NT2/D1 (cell line): Measurements from ENCODE around the gene ZDHHC9.
"Not testable (repeated sequence)": the region's sequence is repeated elsewhere in the genome, so short reads cannot be mapped to it uniquely, and the experiment has no call there.

Experiments used
- DNase-seq: peaks from one replicate; pipeline ENCODE4 v3.0.0-alpha.2; 2011; ENCODE audit warnings: low read depth, low spot score
- H3K27me3 ChIP-seq: 2 replicates; pipeline ENCODE4 v1.6.0; 2011; ENCODE audit warnings: mild to moderate bottlenecking; ENCODE audit not compliant: insufficient read length, insufficient read depth
- H3K36me3 ChIP-seq: 2 replicates; pipeline ENCODE4 v1.6.1; 2011; ENCODE audit warnings: mild to moderate bottlenecking, low read length, mixed read lengths; ENCODE audit not compliant: insufficient read depth, insufficient read length
- H3K4me1 ChIP-seq: 2 replicates; pipeline ENCODE4 v1.5.1; 2011; ENCODE audit not compliant: insufficient read depth, insufficient read length
- H3K4me3 ChIP-seq: 2 replicates; pipeline ENCODE4 v1.5.1; 2011; ENCODE audit warnings: low read depth; ENCODE audit not compliant: insufficient read length
- H3K9ac ChIP-seq: 2 replicates; pipeline ENCODE4 v1.6.0; 2011; ENCODE audit warnings: low read depth; ENCODE audit not compliant: insufficient read length
- H3K9me3 ChIP-seq: 2 replicates; pipeline ENCODE4 v1.5.1; 2011; ENCODE audit warnings: mild to moderate bottlenecking, low read length; ENCODE audit not compliant: insufficient read depth
- SUZ12 ChIP-seq: IDR thresholded peaks from 2 replicates; pipeline ENCODE4 v1.6.1; 2011; ENCODE audit not compliant: insufficient read length, insufficient read depth; ENCODE audit errors: extremely low read depth
- YY1 ChIP-seq: IDR thresholded peaks from 2 replicates; pipeline ENCODE4 v1.6.1; 2011; ENCODE audit not compliant: insufficient read length, insufficient read depth
- ZNF274 ChIP-seq: IDR thresholded peaks from 2 replicates; pipeline ENCODE4 v1.6.1; 2011; ENCODE audit warnings: mild to moderate bottlenecking, low read depth, low read length

ZDHHC9 gene

DNA sequence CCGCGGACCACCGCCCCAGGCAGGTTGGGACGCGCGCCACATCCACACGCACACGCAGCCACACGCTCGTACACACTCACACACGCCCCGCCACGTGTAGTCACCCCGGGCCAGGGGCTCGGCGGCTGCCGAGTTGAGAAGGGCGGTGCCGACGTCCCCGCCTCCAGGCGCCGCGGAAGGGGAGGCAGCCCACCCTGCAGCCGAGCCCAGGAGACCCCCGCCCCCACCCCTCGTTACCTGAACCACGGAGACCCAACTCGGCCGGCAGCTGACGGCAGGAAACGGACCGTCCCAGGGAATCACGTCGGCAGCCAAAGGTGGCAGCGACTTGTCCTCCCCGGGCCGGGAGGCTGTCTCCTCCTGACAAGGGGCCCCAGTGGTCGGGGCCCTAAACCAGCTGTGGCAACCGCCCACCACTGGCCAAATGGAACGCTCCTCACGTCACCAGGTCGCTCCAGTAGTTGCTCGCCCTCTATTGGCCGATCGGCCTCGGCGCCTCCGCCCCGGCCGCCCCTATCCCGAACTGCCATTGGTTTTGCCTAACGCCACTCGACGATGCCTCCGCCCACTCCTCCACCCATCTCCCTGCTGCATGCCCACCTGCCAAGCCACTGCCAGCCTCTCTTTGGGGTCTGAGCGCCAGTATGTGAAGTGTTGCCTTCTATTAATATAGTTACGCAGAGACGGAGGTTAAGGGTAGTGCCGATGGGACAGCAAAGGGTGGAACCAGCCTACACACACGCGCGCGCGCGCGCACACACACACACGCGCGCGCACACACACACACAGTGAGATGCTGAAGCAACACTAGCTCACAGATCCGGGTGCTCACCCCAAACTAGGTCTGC lies at the start of gene ZDHHC9:
Gene ZDHHC9, minus strand, starts transcription at position 428 of the 848 bp plus-strand sequence. CDS start 1,941 bp downstream, outside the sequence.
- peak; percentile 60 for DNase-seq
- H3K36me3 ChIP-seq = peaks cover 11% of the 10 kb centered on the region
- no peak for TF ChIP-seq SUZ12
- no peak for TF ChIP-seq YY1
- no peak for TF ChIP-seq ZNF274
- H3K4me1 ChIP-seq = no peaks in the 10 kb centered on the region
- peak within 1 kb of the TSS; percentile 54 for H3K4me3 ChIP-seq
- H3K9ac ChIP-seq = peak within 1 kb of the TSS; percentile 76
- no peaks in the 10 kb centered on the region for H3K27me3 ChIP-seq
- no peaks in the 10 kb centered on the region for H3K9me3 ChIP-seq

DNA sequence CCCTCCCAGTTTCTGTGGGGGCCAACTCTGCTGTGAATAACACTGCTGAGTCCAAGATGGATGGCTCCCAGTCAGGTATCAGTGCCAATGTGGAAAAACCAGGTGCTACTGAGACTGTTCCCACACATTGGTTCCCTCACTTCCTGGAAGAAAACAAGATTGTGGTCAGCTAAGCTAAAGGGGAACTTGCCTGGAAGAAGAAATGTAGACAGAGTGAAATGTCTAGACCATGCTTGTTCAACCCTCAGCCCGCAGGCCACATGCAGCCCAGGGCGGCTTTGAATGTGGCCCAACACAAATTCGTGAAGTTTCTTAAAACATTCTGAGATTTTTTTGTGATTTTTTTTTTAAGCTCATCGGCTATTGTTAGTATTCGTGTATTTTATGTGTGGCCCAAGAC lies 33.7 kb upstream of the ZDHHC9 start:
- Histone ChIP-seq H3K4me1 (no peaks in the 10 kb centered on the region), H3K9me3 (no peaks in the 10 kb centered on the region), H3K9ac (no peak overlapping the region), H3K27me3 (no peaks in the 10 kb centered on the region), H3K36me3 (no peaks in the 10 kb centered on the region), H3K4me3 (no peak overlapping the region)
- TF ChIP-seq ZNF274 (no peak), YY1 (no peak)
- DNase-seq = no peak

DNA sequence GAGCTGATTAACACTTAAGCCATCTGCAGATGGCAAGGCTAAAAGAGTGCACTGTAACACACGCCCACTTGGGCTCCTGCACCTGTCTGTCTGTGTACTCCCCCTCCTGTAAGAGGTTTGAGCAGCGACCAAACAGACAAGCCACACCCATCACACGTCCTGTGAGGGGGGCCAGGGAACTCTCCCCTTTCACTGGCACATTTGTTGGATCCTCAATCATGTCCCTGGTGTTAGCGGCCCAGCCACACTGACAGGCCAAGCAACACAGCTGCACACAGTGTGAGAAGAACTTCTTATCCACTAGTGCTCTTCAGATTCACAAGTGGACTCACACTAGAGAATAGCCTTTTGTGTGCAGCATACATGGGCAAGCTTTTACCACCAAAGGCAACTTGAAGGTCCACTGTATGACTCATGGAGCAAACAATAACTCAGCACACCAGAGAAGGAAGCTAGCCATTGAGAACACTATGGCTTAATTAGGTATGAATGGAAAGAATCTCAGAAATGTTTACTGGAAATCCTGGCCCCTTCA lies 33.2 kb upstream of the ZDHHC9 start:
- Histone ChIP-seq H3K4me1 (no peaks in the 10 kb centered on the region), H3K9me3 (no peaks in the 10 kb centered on the region), H3K4me3 (no peak overlapping the region), H3K36me3 (no peaks in the 10 kb centered on the region), H3K9ac (no peak overlapping the region), H3K27me3 (no peaks in the 10 kb centered on the region)
- no peak for DNase-seq
- TF ChIP-seq YY1 = no peak
- no peak for TF ChIP-seq ZNF274
- TF ChIP-seq SUZ12 = no peak

DNA sequence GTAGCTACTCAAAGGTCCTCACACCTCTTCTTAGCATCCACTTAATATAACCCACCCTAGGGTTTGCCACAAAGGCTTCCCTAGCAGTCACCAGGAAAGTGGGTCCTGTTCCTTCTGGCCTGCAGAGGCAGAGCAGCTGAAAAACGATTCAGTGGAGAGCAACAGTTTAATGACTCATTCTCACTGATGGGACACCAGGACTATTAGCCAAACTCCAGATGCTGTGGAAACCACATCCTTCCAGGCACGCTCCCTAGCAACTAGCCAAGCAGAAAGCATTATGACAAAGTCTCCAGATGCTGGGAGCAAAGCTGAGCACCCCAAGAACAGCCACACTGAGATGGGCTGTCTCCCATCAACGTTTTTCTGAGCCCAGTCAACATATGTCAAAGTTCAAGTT lies 32.0 kb upstream of the ZDHHC9 start:
- no peak for DNase-seq
- Histone ChIP-seq H3K27me3 (no peaks in the 10 kb centered on the region), H3K9ac (no peak overlapping the region), H3K36me3 (no peaks in the 10 kb centered on the region), H3K9me3 (no peaks in the 10 kb centered on the region), H3K4me1 (no peaks in the 10 kb centered on the region), H3K4me3 (no peak overlapping the region)
- TF ChIP-seq YY1 (no peak), SUZ12 (no peak), ZNF274 (no peak)

DNA sequence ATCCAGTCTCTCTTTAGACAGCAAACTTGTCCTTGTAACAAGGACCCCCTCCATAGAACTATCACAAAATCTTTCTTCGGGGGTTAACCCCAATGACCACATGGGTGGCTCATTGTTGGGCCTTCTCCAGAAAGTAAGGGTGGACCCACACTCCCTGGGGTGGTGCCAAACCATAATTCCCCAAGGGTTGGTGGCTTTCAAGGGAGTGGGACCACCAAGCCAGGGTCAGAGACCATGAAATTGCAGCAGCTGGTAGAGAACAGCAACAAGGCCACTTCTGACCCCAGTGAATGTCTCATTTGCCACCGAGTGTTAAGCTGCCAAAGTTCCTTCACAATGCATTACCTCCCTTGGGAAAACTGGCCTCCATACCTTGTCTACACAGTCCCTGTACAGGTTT lies 28.8 kb upstream of the ZDHHC9 start:
- H3K4me3 ChIP-seq = no peak overlapping the region
- H3K27me3 ChIP-seq = no peaks in the 10 kb centered on the region
- TF ChIP-seq ZNF274 = no peak
- TF ChIP-seq YY1 = no peak
- no peak for TF ChIP-seq SUZ12
- H3K9me3 ChIP-seq = no peaks in the 10 kb centered on the region
- no peaks in the 10 kb centered on the region for H3K36me3 ChIP-seq
- DNase-seq = no peak
- no peak overlapping the region for H3K9ac ChIP-seq
- no peaks in the 10 kb centered on the region for H3K4me1 ChIP-seq

DNA sequence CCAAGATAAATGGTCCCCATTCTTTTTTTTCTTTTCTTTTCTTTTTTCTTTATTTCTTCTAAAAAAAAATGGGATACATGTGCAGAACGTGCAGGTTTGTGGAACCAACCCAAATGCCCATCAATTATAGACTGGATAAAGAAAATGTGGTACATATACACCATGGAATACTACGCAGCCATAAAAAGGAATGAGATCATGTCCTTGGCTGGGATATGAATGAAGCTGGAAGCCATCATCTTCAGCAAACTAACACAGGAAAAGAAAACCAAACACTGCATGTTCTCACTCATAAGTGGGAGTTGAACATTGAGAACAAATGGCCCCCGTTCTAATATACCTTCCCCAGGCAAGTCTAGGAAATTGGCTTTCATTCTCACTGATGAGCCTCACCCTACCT lies 22.6 kb upstream of the ZDHHC9 start:
- H3K4me1 ChIP-seq, H3K36me3 ChIP-seq, H3K4me3 ChIP-seq, DNase-seq, H3K9me3 ChIP-seq, H3K9ac ChIP-seq, H3K27me3 ChIP-seq: not testable (repeated sequence)

DNA sequence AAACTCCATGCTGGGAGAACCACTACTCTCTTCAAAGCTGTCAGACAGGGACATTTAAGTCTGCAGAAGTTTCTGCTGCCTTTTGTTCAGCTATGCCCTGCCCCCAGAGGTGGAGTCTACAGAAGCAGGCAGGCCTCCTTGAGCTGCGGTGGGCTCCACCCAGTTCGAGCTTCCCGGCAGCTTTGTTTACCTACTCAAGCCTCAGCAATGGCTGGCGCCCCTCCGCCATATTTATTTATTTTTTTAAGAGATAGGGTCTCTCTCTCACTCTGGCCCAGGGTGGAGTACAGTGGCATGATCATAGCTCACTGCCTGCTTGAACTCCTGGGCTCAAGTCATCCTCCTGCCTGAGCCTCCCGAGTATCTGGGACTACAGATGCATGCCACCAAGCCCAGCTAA lies 15.4 kb upstream of the ZDHHC9 start:
- DNase-seq, H3K9ac ChIP-seq, H3K4me1 ChIP-seq, H3K27me3 ChIP-seq, H3K4me3 ChIP-seq, H3K9me3 ChIP-seq, H3K36me3 ChIP-seq: not testable (repeated sequence)

DNA sequence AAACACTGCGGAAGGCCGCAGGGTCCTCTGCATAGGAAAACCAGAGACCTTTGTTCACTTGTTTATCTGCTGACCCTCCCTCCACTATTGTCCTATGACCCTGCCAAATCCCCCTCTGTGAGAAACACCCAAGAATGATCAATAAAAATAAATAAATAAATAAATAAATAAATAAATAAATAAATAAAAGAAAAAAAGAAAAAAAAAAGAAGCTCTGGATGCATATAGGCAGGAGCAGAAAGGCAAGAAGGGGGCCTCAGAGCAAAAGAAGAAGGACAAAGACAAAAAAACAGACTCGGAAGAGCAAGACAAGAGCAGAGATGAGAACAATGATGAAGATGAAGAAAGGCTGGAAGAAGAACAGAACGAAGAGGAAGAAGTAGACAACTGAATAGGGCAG lies 8.1 kb upstream of the ZDHHC9 start:
- H3K9ac ChIP-seq, H3K36me3 ChIP-seq, H3K4me1 ChIP-seq, H3K4me3 ChIP-seq, H3K9me3 ChIP-seq, DNase-seq, H3K27me3 ChIP-seq: not testable (repeated sequence)
